K562 (cell line): Measurements from ENCODE around the gene CD19. TPM values are rescaled to one million over a fixed set of nuclear protein-coding genes. Genes with fewer than 3 reads are reported as not detected.
A peak's percentile ranks its signal among the peaks of the same experiment; 100 is the strongest.

ENCODE experiments used
- ATAC-seq: fragments of 200-7000 bp; cut with Tn5 transposase; 3 replicates; pipeline ENCODE4 v1.9.1; 2020; ENCODE audit warnings: moderate library complexity
- BruUV-seq: library from RNA; stranded (reverse); fragments of 400-500 nt; replicated peaks from 2 replicates; lab custom pipeline; 2021; lab: Mats Ljungman, UMichigan
- CTCF ChIA-PET: fragments of 300-600 bp; formaldehyde crosslinking; extraction: SDS; loops from one replicate; lab custom pipeline; 2021; ENCODE audit warnings: low intra/inter-chr PET ratio; lab: Yijun Ruan, JAX
- POLR2A ChIA-PET: fragments of 300-600, 350-650 bp; sonication (Branson Sonifier 250); formaldehyde crosslinking; extraction: SDS; loops from one replicate; lab custom pipeline; 2021; ENCODE audit warnings: antibody characterized with exemption, inconsistent platforms; lab: Yijun Ruan, JAX
- DNase-seq, 4 experiments: peaks; one replicate each; pipeline versions ENCODE4 v3.0.0 to v3.0.0-alpha.2; 2011 to 2018; ENCODE audit warnings: low spot score in 3 of 4, mixed read lengths in 3 of 4; ENCODE audit errors: extremely low read depth in 1 of 4
- FAIRE-seq: peaks from 2 replicates; lab custom pipeline; 2011; peaks lifted over from hg19 to GRCh38; lab: Jason Lieb, UNC
- H2AFZ ChIP-seq: 2 replicates; pipeline ENCODE4 v1.6.0; 2011; ENCODE audit warnings: low read depth, low read length, control low read depth, inconsistent platforms
- H3K27ac ChIP-seq: fragments of 200-600 bp; 3 replicates; pipeline ENCODE4 v1.8.0; 2011; ENCODE audit warnings: low read depth, mild to moderate bottlenecking, control low read depth, inconsistent platforms, low read length, moderate library complexity, mixed read lengths; ENCODE audit errors: extremely low read depth
- H3K27me3 ChIP-seq, 2 experiments: fragments of 300-600 bp in 1 of 2; 2 replicates in 1 of 2; 3 replicates in 1 of 2; pipeline versions ENCODE4 v1.6.0 to v1.8.0; 2011; ENCODE audit warnings: inconsistent platforms in 2 of 2, low read length in 2 of 2, mild to moderate bottlenecking in 1 of 2, mixed read lengths in 1 of 2, moderate library complexity in 1 of 2; ENCODE audit not compliant: control insufficient read depth in 2 of 2, insufficient read depth in 2 of 2
- H3K36me3 ChIP-seq: fragments of 300-600 bp; 3 replicates; pipeline ENCODE4 v1.8.0; 2011; ENCODE audit warnings: mild to moderate bottlenecking, low read length, inconsistent platforms; ENCODE audit not compliant: control insufficient read depth, insufficient read depth
- H3K4me1 ChIP-seq, 2 experiments: fragments of 200-600 bp in 1 of 2; replicated peaks in 1 of 2; 2 replicates in 1 of 2; 3 replicates in 1 of 2; pipeline versions ENCODE4 v1.5.1 to v1.8.0; 2011; ENCODE audit warnings: inconsistent platforms in 2 of 2, low read length in 2 of 2, mild to moderate bottlenecking in 1 of 2, mixed read lengths in 1 of 2, moderate library complexity in 1 of 2; ENCODE audit not compliant: control insufficient read depth in 2 of 2, insufficient read depth in 2 of 2
- H3K4me2 ChIP-seq: 2 replicates; pipeline ENCODE4 v1.6.1; 2011; ENCODE audit warnings: low read length, control low read depth, inconsistent platforms, mixed read lengths; ENCODE audit not compliant: insufficient read depth
- H3K4me3 ChIP-seq: fragments of 200-600 bp; sonication (generic), shearing (Covaris generic); 2 replicates; pipeline ENCODE4 v1.5.1; 2016; ENCODE audit warnings: control low read depth, inconsistent platforms
- H3K79me2 ChIP-seq: fragments of 200-600 bp; 3 replicates; pipeline ENCODE4 v1.8.0; 2011; ENCODE audit warnings: low read length, inconsistent platforms; ENCODE audit not compliant: control insufficient read depth, insufficient read depth
- H3K9ac ChIP-seq, 2 experiments: 2 replicates each; pipeline versions ENCODE4 v1.6.0 to v1.6.1; 2011; ENCODE audit warnings: low read depth in 2 of 2, low read length in 2 of 2, control low read depth in 1 of 2, inconsistent platforms in 1 of 2, mild to moderate bottlenecking in 1 of 2, mixed read lengths in 1 of 2; ENCODE audit not compliant: insufficient read depth in 1 of 2
- H3K9me1 ChIP-seq: one replicate; pipeline ENCODE4 v1.6.0; 2011; ENCODE audit warnings: inconsistent platforms, mild to moderate bottlenecking, low read length, moderate library complexity; ENCODE audit not compliant: control insufficient read depth, insufficient read depth
- H3K9me3 ChIP-seq: replicated peaks from 2 replicates; pipeline ENCODE4 v1.5.1; 2011; ENCODE audit warnings: low read depth, low read length, inconsistent platforms; ENCODE audit not compliant: control insufficient read depth, insufficient read depth
- H4K20me1 ChIP-seq: replicated peaks from 2 replicates; pipeline ENCODE4 v1.6.1; 2011; ENCODE audit warnings: low read length, inconsistent platforms, mixed read lengths; ENCODE audit not compliant: control insufficient read depth, insufficient read depth
- FOXK2 ChIP-seq, 2 experiments: fragments of 450-650 bp; IDR thresholded peaks in 1 of 2; conservative IDR thresholded peaks in 1 of 2; 2 replicates each; pipeline ENCODE4 v1.6.1; 2016; ENCODE audit warnings: low read depth in 2 of 2, mild to moderate bottlenecking in 1 of 2
- GABPB2 ChIP-seq: fragments of 250-450 bp; sonication (Bioruptor Pico); conservative IDR thresholded peaks from 2 replicates; pipeline ENCODE4 v1.5.1; 2021; ENCODE audit warnings: mild to moderate bottlenecking
- TFAM ChIP-seq: fragments of 250-450 bp; sonication (Bioruptor Pico); conservative IDR thresholded peaks from 2 replicates; pipeline ENCODE4 v1.5.0; 2021; ENCODE audit warnings: mild to moderate bottlenecking, moderate library complexity
- ZBTB12 ChIP-seq: fragments of 250-450 bp; sonication (Bioruptor Pico); IDR thresholded peaks from 2 replicates; pipeline ENCODE4 v1.4.0; 2020
- ZBTB33 ChIP-seq: sonication (generic); formaldehyde crosslinking; IDR thresholded peaks from 2 replicates; pipeline ENCODE4 v1.8.1; 2023; ENCODE audit warnings: mild to moderate bottlenecking, missing genetic modification reagents
- WGBS: fragments of 100-300 bp; shearing (Covaris generic); methylation state at CpG from one replicate; pipeline ENCODE4 v1.1.6; 2016; ENCODE audit warnings: low coverage, mixed read lengths; ENCODE audit not compliant: insufficient coverage; ENCODE audit errors: missing lambda C conversion rate; 5-methylcytosine and 5-hydroxymethylcytosine counted together
- in situ Hi-C: fragments of 300-500 bp; cut with MboI; formaldehyde crosslinking; loops from 4 replicates; pipeline ENCODE4 v1.15.0; 2018; ENCODE audit warnings: inconsistent platforms, mixed read lengths
- intact Hi-C: fragments of 100-400 bp; cut with micrococcal nuclease; formaldehyde crosslinking; loops from 2 replicates; pipeline ENCODE4 v1.14.2; 2022
- polyA plus RNA-seq, 8 experiments: library from polyadenylated mRNA; depleted of rRNA in 4 of 8; stranded (reverse) in 5 of 8; unstranded in 3 of 8; fragments of >200 nt; fragmentation: Nextera tagmentation in 2 of 8; fragmentation: Illumina TruSeq in 1 of 8; extraction: Ambion mirVana in 2 of 8; extraction: Trizol in 1 of 8; gene quantifications; 2 replicates each; pipeline versions ENCODE4 v1.2.1 to v1.2.3, GENCODE V29; 2011 to 2014; ENCODE audit warnings: inconsistent platforms in 1 of 8, missing spikeins in 1 of 8
- total RNA-seq, 7 experiments: library from RNA; depleted of rRNA in 6 of 7; stranded (reverse); fragments of >200 nt in 6 of 7; fragmentation: Illumina TruSeq in 2 of 7; extraction: Trizol in 2 of 7; gene quantifications; 2 replicates each; pipeline versions ENCODE4 v1.2.1 to v1.2.3, GENCODE V29; 2011 to 2021; ENCODE audit warnings: low replicate concordance in 1 of 7

Gene CD19
- total and polyA plus RNA-seq, 9 of the 15 experiments (the other 6 are each of a cell fraction or from before 2014, with no cell fraction given), result 0.27 to 3.7 (median 2.0) TPM; not detected in 1

GRCh38 chr16:28912558-28912957 lies 19.2 kb upstream of the CD19 start:
- H3K4me2 ChIP-seq, result no peak overlapping the region
- intact Hi-C loops, result no loop called here
- H3K36me3 ChIP-seq, result no peaks in the 10 kb centered on the region
- TF ChIP-seq FOXK2 (conservative IDR thresholded peaks at IDR 0.05 in 1 of 2, IDR thresholded peaks at IDR 0.05 in 1 of 2; ENCODE audit: low read depth in 2 of 2) (no peak), GABPB2 (CRISPR knock-in tag) (no peak)
- TF ChIP-seq, all 486 proteins: peak for 0
- FAIRE-seq (no peak), ATAC-seq (no peak), DNase-seq (peak in 2 of 4 experiments; percentile 6 to 8)
- no peak overlapping the region for H3K27ac ChIP-seq
- peak overlapping the region in 1 of 2 experiments; percentile 72; a peak in 2 of 4 replicates for H3K9ac ChIP-seq
- in situ Hi-C loops, result no loop called here
- no peaks in the 10 kb centered on the region for H3K27me3 ChIP-seq
- 78% methylated on average over 9 of the region's 12 CpGs for WGBS
- H3K79me2 ChIP-seq, result no peaks in the 10 kb centered on the region
- H3K9me1 ChIP-seq, result peaks cover 4% of the 10 kb centered on the region
- no peak overlapping the region for H3K4me3 ChIP-seq
- H3K9me3 ChIP-seq, result no peaks in the 10 kb centered on the region
- BruUV-seq, result no TSS peak
- peaks cover 0 to 18% of the 10 kb centered on the region in 2 experiments; a peak in 2 of 5 replicates for H3K4me1 ChIP-seq
- no peaks in the 10 kb centered on the region for H4K20me1 ChIP-seq
- ChIA-PET POLR2A (interaction anchor here (0.9 kb wide), 1 partner anchor 11 kb away, joined by 5 read pairs; no protein-coding TSS in a partner anchor), CTCF (interaction anchor here (0.6 to 0.7 kb wide), 2 partner anchors 29 to 322 kb away, joined by 3 read pairs; no protein-coding TSS in a partner anchor)
- H2AFZ ChIP-seq, result peak overlapping the region; percentile 82; the same call in 1 of the 2 replicates

- Histone ChIP-seq H3K4me2 (no peak overlapping the region), H3K9me1 (no peaks in the 10 kb centered on the region), H3K9me3 (no peaks in the 10 kb centered on the region), H3K27ac (no peak overlapping the region), H3K4me3 (no peak overlapping the region), H2AFZ (no peak overlapping the region), H3K36me3 (no peaks in the 10 kb centered on the region), H3K79me2 (no peaks in the 10 kb centered on the region), H3K27me3 (no peaks in the 10 kb centered on the region), H3K4me1 (peaks cover 0 to 18% of the 10 kb centered on the region in 2 experiments; a peak in 2 of 5 replicates), H3K9ac (peak overlapping the region in 1 of 2 experiments; percentile 71; a peak in 1 of 4 replicates), H4K20me1 (no peaks in the 10 kb centered on the region)
- ATAC-seq (no peak), FAIRE-seq (no peak), DNase-seq (peak in 2 of 4 experiments; percentile 8 to 13)
- intact Hi-C loops (no loop called here), in situ Hi-C loops (no loop called here)
- CTCF ChIA-PET, result no interaction called here
- BruUV-seq, result no TSS peak
- POLR2A ChIA-PET, result interaction anchor here (0.6 to 2.5 kb wide), 2 partner anchors 9 to 391 kb away, joined by 3 to 10 read pairs; no protein-coding TSS in a partner anchor
- no peak for TF ChIP-seq ZBTB12 (CRISPR knock-in tag)
- peak; percentile 55; the same call in 1 of the 2 replicates for TF ChIP-seq ZBTB33 (CRISPR knock-in tag)
- no peak for TF ChIP-seq TFAM (CRISPR knock-in tag)
- 87% methylated on average over 17 of the region's 29 CpGs for WGBS
Observed at GRCh38 chr16:28913946-28914724, 17.6 kb upstream of the CD19 start.
